Hematopoietic multipotent progenitor cell treated with erythropoietin and hydrocortisone succinate and interleukin-3 and kit ligand, for 17 days (in vitro differentiated cells): ENCODE results near the gene IRX6.

Experiments
- DNase-seq: peaks from one replicate; pipeline ENCODE4 v3.0.0-alpha.2; 2015; ENCODE audit warnings: low spot score

The IRX6 gene

GRCh38 chr16:55323637-55324271, at the start of gene IRX6:
IRX6 (plus strand) TSS chr16:55324203; CDS start chr16:55325092, 889 bp downstream.
- no peak for DNase-seq

- DNase-seq, result no peak
Measured at GRCh38 chr16:55274391-55274790, 49.6 kb upstream of the IRX6 start.

- no peak for DNase-seq
Measured at GRCh38 chr16:55275167-55275566, 48.8 kb upstream of the IRX6 start.

- no peak for DNase-seq
Measured at GRCh38 chr16:55275869-55276268, 48.1 kb upstream of the IRX6 start.

GRCh38 chr16:55277536-55277935, 46.5 kb upstream of the IRX6 start:
- no peak for DNase-seq

GRCh38 chr16:55279598-55279997, 44.4 kb upstream of the IRX6 start:
- no peak for DNase-seq

GRCh38 chr16:55280587-55280986, 43.4 kb upstream of the IRX6 start:
- DNase-seq, result no peak

GRCh38 chr16:55282441-55282840, 41.6 kb upstream of the IRX6 start:
- DNase-seq, result no peak

- no peak for DNase-seq
Measured at GRCh38 chr16:55283812-55284717, 39.9 kb upstream of the IRX6 start.

- no peak for DNase-seq
Measured at GRCh38 chr16:55284718-55285099, 39.3 kb upstream of the IRX6 start.

GRCh38 chr16:55285586-55285985, 38.4 kb upstream of the IRX6 start:
- no peak for DNase-seq

- no peak for DNase-seq
Measured at GRCh38 chr16:55289353-55289752, 34.6 kb upstream of the IRX6 start.

- no peak for DNase-seq
Measured at GRCh38 chr16:55291847-55292246, 32.2 kb upstream of the IRX6 start.

- DNase-seq, result no peak
Measured at GRCh38 chr16:55292491-55292890, 31.5 kb upstream of the IRX6 start.

GRCh38 chr16:55294129-55294528, 29.9 kb upstream of the IRX6 start:
- no peak for DNase-seq

- no peak for DNase-seq
Measured at GRCh38 chr16:55294931-55295342, 29.1 kb upstream of the IRX6 start.

GRCh38 chr16:55297062-55297909, 26.7 kb upstream of the IRX6 start:
- no peak for DNase-seq

- DNase-seq, result no peak
Measured at GRCh38 chr16:55297910-55298479, 26.0 kb upstream of the IRX6 start.

GRCh38 chr16:55301385-55302008, 22.5 kb upstream of the IRX6 start:
- no peak for DNase-seq

GRCh38 chr16:55302635-55303034, 21.4 kb upstream of the IRX6 start:
- DNase-seq, result no peak

- no peak for DNase-seq
Measured at GRCh38 chr16:55308973-55309372, 15.0 kb upstream of the IRX6 start.

- DNase-seq, result no peak
Measured at GRCh38 chr16:55322327-55322726, 1.7 kb upstream of the IRX6 start.
